Measurements from ENCODE around the gene KCNH6. TPM values are rescaled to one million over a fixed set of nuclear protein-coding genes. Genes with fewer than 3 reads are reported as not detected.

The KCNH6 gene
- not detected for total RNA-seq

- ChIA-PET POLR2A (no interaction called here), CTCF (no interaction called here)
These were observed at the start of gene KCNH6 for GRCh38 chr17:63523253-63523855. KCNH6 (plus strand) TSS chr17:63523358; CDS start chr17:63523414, 56 bp downstream.

- ChIA-PET CTCF (no interaction called here), POLR2A (no interaction called here)
These were observed 49.0 kb upstream of the KCNH6 start for GRCh38 chr17:63474174-63474573.

- CTCF ChIA-PET = interaction anchor here (0.7 kb wide), 1 partner anchor 49 kb away, joined by 3 read pairs; no protein-coding TSS in a partner anchor
- POLR2A ChIA-PET = no interaction called here
These were observed 48.3 kb upstream of the KCNH6 start for GRCh38 chr17:63474586-63475460.

GRCh38 chr17:63475491-63476412 lies 47.4 kb upstream of the KCNH6 start:
- ChIA-PET CTCF (interaction anchor here (1.5 to 6.2 kb wide), 3 partner anchors 31 to 50 kb away, joined by 4 to 107 read pairs (median 11); no protein-coding TSS in a partner anchor), POLR2A (interaction anchor here (0.5 to 1.3 kb wide), 3 partner anchors 29 to 920 kb away, joined by 3 to 5 read pairs (median 4); partner anchors contain the start of gene CYB561)

- ChIA-PET POLR2A (interaction anchor here (0.5 to 1.3 kb wide), 3 partner anchors 30 to 919 kb away, joined by 3 to 5 read pairs (median 4); partner anchors contain the start of gene CYB561), CTCF (interaction anchor here (1.5 to 6.2 kb wide), 4 partner anchors 32 to 135 kb away, joined by 4 to 107 read pairs (median 14); no protein-coding TSS in a partner anchor)
These were observed 46.7 kb upstream of the KCNH6 start for GRCh38 chr17:63476459-63476853.

- ChIA-PET POLR2A (interaction anchor here (0.5 to 1.3 kb wide), 4 partner anchors 31 to 919 kb away, joined by 3 to 5 read pairs (median 4); partner anchors contain the start of gene CYB561), CTCF (interaction anchor here (1.5 to 6.2 kb wide), 5 partner anchors 30 to 135 kb away, joined by 4 to 107 read pairs (median 11); partner anchors contain the start of gene CYB561)
These were observed 46.2 kb upstream of the KCNH6 start, which contains the start of gene ACE for GRCh38 chr17:63476854-63477479. ACE (plus strand) TSS chr17:63477061; CDS start chr17:63477095, 34 bp downstream.

- POLR2A ChIA-PET = interaction anchor here (1.1 to 1.3 kb wide), 3 partner anchors 31 to 48 kb away, joined by 4 read pairs; partner anchors contain the start of gene CYB561
These were observed 45.4 kb upstream of the KCNH6 start for GRCh38 chr17:63477480-63478440.

GRCh38 chr17:63478814-63479494 lies 44.2 kb upstream of the KCNH6 start:
- CTCF ChIA-PET = interaction anchor here (0.6 to 6.2 kb wide), 25 partner anchors 9 to 807 kb away, joined by 3 to 107 read pairs (median 5); partner anchors contain the start of genes CYB561 and DCAF7
- POLR2A ChIA-PET = interaction anchor here (1.2 kb wide), 1 partner anchor 32 kb away, joined by 4 read pairs; the partner anchor contains the start of gene CYB561

More at GRCh38 chr17:63477480-63478440, 45.4 kb upstream of the KCNH6 start:
- CTCF ChIA-PET = interaction anchor here (0.8 to 6.2 kb wide), 17 partner anchors 8 to 806 kb away, joined by 3 to 107 read pairs (median 7); partner anchors contain the start of genes CYB561 and DCAF7

- ChIA-PET POLR2A (interaction anchor here (0.5 kb wide), 1 partner anchor 364 kb away, joined by 6 read pairs; no protein-coding TSS in a partner anchor), CTCF (interaction anchor here (0.6 to 6.2 kb wide), 20 partner anchors 8 to 193 kb away, joined by 3 to 107 read pairs (median 6); partner anchors contain the start of genes CYB561 and DCAF7)
These were observed 43.5 kb upstream of the KCNH6 start for GRCh38 chr17:63479495-63480184.

- ChIA-PET POLR2A (no interaction called here), CTCF (interaction anchor here (1.0 to 6.2 kb wide), 5 partner anchors 23 to 193 kb away, joined by 3 to 107 read pairs (median 5); no protein-coding TSS in a partner anchor)
These were observed 42.9 kb upstream of the KCNH6 start for GRCh38 chr17:63480192-63480784.

GRCh38 chr17:63480826-63481487 lies 42.2 kb upstream of the KCNH6 start:
- CTCF ChIA-PET = interaction anchor here (6.2 kb wide), 1 partner anchor 55 kb away, joined by 107 read pairs; no protein-coding TSS in a partner anchor
- POLR2A ChIA-PET = no interaction called here

GRCh38 chr17:63481488-63481870 lies 41.7 kb upstream of the KCNH6 start:
- ChIA-PET POLR2A (no interaction called here), CTCF (interaction anchor here (1.0 to 6.2 kb wide), 2 partner anchors 55 to 56 kb away, joined by 3 to 107 read pairs; no protein-coding TSS in a partner anchor)

GRCh38 chr17:63482509-63482908 lies 40.6 kb upstream of the KCNH6 start:
- CTCF ChIA-PET = interaction anchor here (0.6 to 1.0 kb wide), 2 partner anchors 16 to 57 kb away, joined by 3 read pairs; no protein-coding TSS in a partner anchor
- POLR2A ChIA-PET = no interaction called here

GRCh38 chr17:63483038-63483437 lies 40.1 kb upstream of the KCNH6 start:
- POLR2A ChIA-PET = no interaction called here

More at GRCh38 chr17:63483038-63483437, 40.1 kb upstream of the KCNH6 start:
- CTCF ChIA-PET = interaction anchor here (0.6 kb wide), 1 partner anchor 16 kb away, joined by 3 read pairs; no protein-coding TSS in a partner anchor
